ENCODE measurements around the gene PEX7.
"Not testable (repeated sequence)": the region's sequence is repeated elsewhere in the genome, so short reads cannot be mapped to it uniquely, and the experiment has no call there.

The PEX7 gene

DNA sequence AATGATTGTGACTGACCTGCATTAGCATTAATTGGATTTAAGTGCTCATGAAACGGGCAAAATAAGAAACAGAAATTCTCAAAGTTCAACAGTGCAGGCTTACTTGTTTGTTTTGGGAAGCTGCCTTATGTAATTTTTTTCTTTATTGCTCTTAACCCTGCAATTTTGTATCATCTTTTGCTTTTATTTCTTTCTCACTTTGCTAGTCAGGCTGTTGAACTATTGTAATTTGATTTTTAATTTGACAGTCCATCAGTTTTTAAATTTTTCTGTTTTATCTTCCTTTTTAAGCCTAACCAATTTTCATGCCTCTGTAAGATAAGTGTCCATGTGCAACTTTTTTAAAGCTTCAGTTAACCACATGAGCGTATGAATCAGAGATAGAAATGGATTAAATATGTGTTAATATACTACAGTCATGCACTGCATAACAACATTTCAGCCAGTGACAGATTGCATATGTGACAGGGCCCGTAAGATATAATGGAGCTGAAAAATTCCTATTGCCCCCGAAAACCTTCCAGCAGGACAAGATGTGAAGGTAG lies 44.6 kb downstream of the PEX7 start:
- Histone ChIP-seq H3K36me3 (ENCODE audit: insufficient read depth) (no peaks in the 10 kb centered on the region), H3K79me2 (ENCODE audit: insufficient read depth, low read depth) (no peaks in the 10 kb centered on the region), H2AFZ (ENCODE audit: low read depth) (no peak overlapping the region), H3K27ac (no peak overlapping the region), H3K4me3 (IDR thresholded peaks at IDR 0.05; ENCODE audit: insufficient read depth, low read depth, low read length) (no peak overlapping the region), H3K4me2 (no peak overlapping the region), H3K9ac (no peak overlapping the region), H3K27me3 (ENCODE audit: insufficient read depth, low read depth) (no peaks in the 10 kb centered on the region), H3K4me1 (ENCODE audit: low read depth, poor library complexity, severe bottlenecking) (no peaks in the 10 kb centered on the region), H4K20me1 (ENCODE audit: insufficient read depth) (no peaks in the 10 kb centered on the region)
- TF ChIP-seq, protein P1, sequence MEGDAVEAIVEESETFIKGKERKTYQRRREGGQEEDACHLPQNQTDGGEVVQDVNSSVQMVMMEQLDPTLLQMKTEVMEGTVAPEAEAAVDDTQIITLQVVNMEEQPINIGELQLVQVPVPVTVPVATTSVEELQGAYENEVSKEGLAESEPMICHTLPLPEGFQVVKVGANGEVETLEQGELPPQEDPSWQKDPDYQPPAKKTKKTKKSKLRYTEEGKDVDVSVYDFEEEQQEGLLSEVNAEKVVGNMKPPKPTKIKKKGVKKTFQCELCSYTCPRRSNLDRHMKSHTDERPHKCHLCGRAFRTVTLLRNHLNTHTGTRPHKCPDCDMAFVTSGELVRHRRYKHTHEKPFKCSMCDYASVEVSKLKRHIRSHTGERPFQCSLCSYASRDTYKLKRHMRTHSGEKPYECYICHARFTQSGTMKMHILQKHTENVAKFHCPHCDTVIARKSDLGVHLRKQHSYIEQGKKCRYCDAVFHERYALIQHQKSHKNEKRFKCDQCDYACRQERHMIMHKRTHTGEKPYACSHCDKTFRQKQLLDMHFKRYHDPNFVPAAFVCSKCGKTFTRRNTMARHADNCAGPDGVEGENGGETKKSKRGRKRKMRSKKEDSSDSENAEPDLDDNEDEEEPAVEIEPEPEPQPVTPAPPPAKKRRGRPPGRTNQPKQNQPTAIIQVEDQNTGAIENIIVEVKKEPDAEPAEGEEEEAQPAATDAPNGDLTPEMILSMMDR (conservative IDR thresholded peaks at IDR 0.05; ENCODE audit: low read depth, low read length) = no peak

DNA sequence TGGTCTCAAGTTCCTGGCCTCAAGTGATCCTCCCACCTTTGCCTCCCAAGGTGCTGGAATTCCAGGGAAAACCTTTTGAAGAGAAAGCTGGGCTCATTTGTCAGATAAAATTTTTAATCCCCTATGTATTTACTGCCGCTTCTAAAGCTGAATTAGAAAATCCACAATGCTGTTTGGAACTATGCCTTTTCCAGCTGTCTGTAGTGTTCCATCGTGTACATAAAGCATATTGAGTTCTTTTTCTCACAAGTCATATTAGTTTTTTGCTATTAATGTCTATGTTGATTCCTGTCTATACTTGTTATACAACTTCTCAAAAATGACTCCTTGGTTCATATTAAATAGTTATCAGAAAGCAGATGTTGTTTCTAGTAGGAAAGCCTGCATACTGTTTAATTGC lies 47.1 kb downstream of the PEX7 start:
- H4K20me1 ChIP-seq (ENCODE audit: insufficient read depth) = no peaks in the 10 kb centered on the region
- no peaks in the 10 kb centered on the region for H3K4me1 ChIP-seq (ENCODE audit: low read depth, poor library complexity, severe bottlenecking)
- H3K79me2 ChIP-seq (ENCODE audit: insufficient read depth, low read depth) = no peaks in the 10 kb centered on the region
- no peak overlapping the region for H3K4me2 ChIP-seq
- H3K27me3 ChIP-seq (ENCODE audit: insufficient read depth, low read depth) = no peaks in the 10 kb centered on the region
- H3K27ac ChIP-seq = no peak overlapping the region
- TF ChIP-seq, protein P1 (conservative IDR thresholded peaks at IDR 0.05; ENCODE audit: low read depth, low read length) = no peak
- no peak overlapping the region for H3K4me3 ChIP-seq (IDR thresholded peaks at IDR 0.05; ENCODE audit: insufficient read depth, low read depth, low read length)
- no peak overlapping the region for H2AFZ ChIP-seq (ENCODE audit: low read depth)
- no peak overlapping the region for H3K9ac ChIP-seq
- H3K36me3 ChIP-seq (ENCODE audit: insufficient read depth) = no peaks in the 10 kb centered on the region

- Histone ChIP-seq H3K4me2 (no peak overlapping the region), H2AFZ (ENCODE audit: low read depth) (no peak overlapping the region), H3K4me1 (ENCODE audit: low read depth, poor library complexity, severe bottlenecking) (no peaks in the 10 kb centered on the region), H3K36me3 (ENCODE audit: insufficient read depth) (no peaks in the 10 kb centered on the region), H3K27me3 (ENCODE audit: insufficient read depth, low read depth) (no peaks in the 10 kb centered on the region), H3K27ac (no peak overlapping the region), H4K20me1 (ENCODE audit: insufficient read depth) (no peaks in the 10 kb centered on the region), H3K4me3 (IDR thresholded peaks at IDR 0.05; ENCODE audit: insufficient read depth, low read depth, low read length) (no peak overlapping the region), H3K9ac (no peak overlapping the region), H3K79me2 (ENCODE audit: insufficient read depth, low read depth) (no peaks in the 10 kb centered on the region)
- TF ChIP-seq, protein P1 (conservative IDR thresholded peaks at IDR 0.05; ENCODE audit: low read depth, low read length) = no peak
Observed at GRCh38 chr6:136873748-136874147, 51.4 kb downstream of the PEX7 start.

DNA sequence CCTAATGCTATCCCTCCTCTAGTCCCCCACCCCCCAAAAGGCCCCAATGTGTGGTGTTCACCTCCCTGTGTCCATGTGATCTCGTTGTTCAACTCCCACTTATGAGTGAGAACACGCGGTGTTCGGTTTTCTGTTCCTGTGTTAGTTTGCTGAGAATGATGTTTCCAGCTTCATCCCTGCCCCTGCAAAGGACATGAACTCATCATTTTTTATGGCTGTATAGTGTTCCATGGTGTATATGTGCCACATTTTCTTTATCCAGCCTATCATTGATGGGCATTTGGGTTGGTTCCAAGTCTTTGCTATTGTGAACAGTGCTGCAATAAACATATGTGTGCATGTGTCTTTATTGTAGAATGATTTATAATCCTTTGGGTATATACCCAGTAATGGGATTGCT lies 54.1 kb downstream of the PEX7 start:
- H4K20me1 ChIP-seq (ENCODE audit: insufficient read depth); H3K4me1 ChIP-seq (ENCODE audit: low read depth, poor library complexity, severe bottlenecking); H3K4me3 ChIP-seq (IDR thresholded peaks at IDR 0.05; ENCODE audit: insufficient read depth, low read depth, low read length); H2AFZ ChIP-seq (ENCODE audit: low read depth); H3K27ac ChIP-seq; H3K27me3 ChIP-seq (ENCODE audit: insufficient read depth, low read depth); H3K4me2 ChIP-seq; H3K79me2 ChIP-seq (ENCODE audit: insufficient read depth, low read depth); H3K36me3 ChIP-seq (ENCODE audit: insufficient read depth); H3K9ac ChIP-seq: not testable (repeated sequence)

DNA sequence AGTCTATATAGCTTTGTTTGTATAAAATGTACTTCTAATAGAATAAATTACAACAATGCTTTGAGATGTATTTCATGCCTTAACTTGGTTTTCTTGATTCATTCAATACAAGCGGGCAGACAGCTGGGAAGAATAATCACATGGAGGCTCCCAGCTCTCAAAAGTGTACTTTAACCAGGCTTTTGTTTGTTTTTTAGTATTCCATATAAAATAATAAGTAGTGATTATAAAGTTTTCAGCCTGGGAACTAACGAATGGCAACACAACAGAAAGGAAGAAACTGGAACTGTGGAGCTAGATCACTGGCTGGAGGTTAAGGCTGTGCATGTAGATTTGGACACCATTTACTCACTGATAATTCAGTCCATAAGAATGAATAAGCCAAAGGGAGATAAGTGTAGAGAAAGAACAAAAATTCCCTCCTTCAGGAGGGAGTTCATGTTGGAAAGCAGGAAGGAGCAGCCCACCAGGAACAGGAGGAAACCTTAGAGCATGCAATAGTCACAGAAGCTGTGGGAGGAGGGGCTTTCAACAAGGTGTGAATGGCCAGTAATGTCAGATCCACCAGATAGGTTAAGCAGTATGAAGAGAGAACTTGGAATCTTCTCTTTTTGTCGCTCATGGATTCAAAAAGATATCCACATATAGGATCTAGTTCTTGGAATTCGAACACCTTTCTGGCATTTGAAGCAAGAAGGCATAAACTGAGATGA lies 58.5 kb downstream of the PEX7 start:
- no peak overlapping the region for H3K4me3 ChIP-seq (IDR thresholded peaks at IDR 0.05; ENCODE audit: insufficient read depth, low read depth, low read length)
- H3K4me2 ChIP-seq = no peak overlapping the region
- no peaks in the 10 kb centered on the region for H3K27me3 ChIP-seq (ENCODE audit: insufficient read depth, low read depth)
- no peaks in the 10 kb centered on the region for H3K79me2 ChIP-seq (ENCODE audit: insufficient read depth, low read depth)
- H3K9ac ChIP-seq = no peak overlapping the region
- TF ChIP-seq, protein P1 (conservative IDR thresholded peaks at IDR 0.05; ENCODE audit: low read depth, low read length) = no peak
- H3K36me3 ChIP-seq (ENCODE audit: insufficient read depth) = no peaks in the 10 kb centered on the region
- H4K20me1 ChIP-seq (ENCODE audit: insufficient read depth) = no peaks in the 10 kb centered on the region
- no peak overlapping the region for H2AFZ ChIP-seq (ENCODE audit: low read depth)
- no peak overlapping the region for H3K27ac ChIP-seq
- H3K4me1 ChIP-seq (ENCODE audit: low read depth, poor library complexity, severe bottlenecking) = no peaks in the 10 kb centered on the region
